ENCODE measurements around the gene SPOPL.
A peak's percentile ranks its signal among the peaks of the same experiment; 100 is the strongest.

SPOPL gene

GRCh38 chr2:138503652-138504051, 2.1 kb downstream of the SPOPL start:
- Histone ChIP-seq H3K4me3 (ENCODE audit: insufficient read depth, low read length, poor library complexity, severe bottlenecking) (peak overlapping the region; percentile 64), H3K36me3 (ENCODE audit: low read length) (no peaks in the 10 kb centered on the region), H3K4me2 (ENCODE audit: low read depth, low read length, poor library complexity, severe bottlenecking) (peak overlapping the region; percentile 76), H3K9me3 (ENCODE audit: insufficient read depth, low read length) (no peaks in the 10 kb centered on the region), H4K20me1 (ENCODE audit: low read depth, low read length) (no peaks in the 10 kb centered on the region), H2AFZ (ENCODE audit: low read depth, low read length, severe bottlenecking) (no peak overlapping the region), H3K9me2 (replicated peaks; ENCODE audit: insufficient read depth, low read length) (no peaks in the 10 kb centered on the region), H3K27ac (ENCODE audit: low read depth, low read length) (peak overlapping the region; percentile 92), H3K27me3 (ENCODE audit: low read length) (no peaks in the 10 kb centered on the region), H3F3A (ENCODE audit: insufficient read depth) (peaks cover 28% of the 10 kb centered on the region), H3K9ac (ENCODE audit: low read length) (peak overlapping the region; percentile 76), H3K79me2 (ENCODE audit: insufficient read depth, low read length) (peaks cover 64% of the 10 kb centered on the region)
- TF ChIP-seq CTCF (IDR thresholded peaks at IDR 0.05; ENCODE audit: insufficient read depth, low read length, poor library complexity, severe bottlenecking) (no peak), EZH2phosphoT487 (conservative IDR thresholded peaks at IDR 0.05; ENCODE audit: low read length) (no peak)

- H4K20me1 ChIP-seq (ENCODE audit: low read depth, low read length): no peaks in the 10 kb centered on the region
- no peak overlapping the region for H2AFZ ChIP-seq (ENCODE audit: low read depth, low read length, severe bottlenecking)
- H3K4me2 ChIP-seq (ENCODE audit: low read depth, low read length, poor library complexity, severe bottlenecking): peak overlapping the region; percentile 76
- peak overlapping the region; percentile 64 for H3K4me3 ChIP-seq (ENCODE audit: insufficient read depth, low read length, poor library complexity, severe bottlenecking)
- peaks cover 28% of the 10 kb centered on the region for H3F3A ChIP-seq (ENCODE audit: insufficient read depth)
- H3K9me3 ChIP-seq (ENCODE audit: insufficient read depth, low read length): no peaks in the 10 kb centered on the region
- no peaks in the 10 kb centered on the region for H3K9me2 ChIP-seq (replicated peaks; ENCODE audit: insufficient read depth, low read length)
- H3K27ac ChIP-seq (ENCODE audit: low read depth, low read length): peak overlapping the region; percentile 92
- peaks cover 68% of the 10 kb centered on the region for H3K79me2 ChIP-seq (ENCODE audit: insufficient read depth, low read length)
- TF ChIP-seq CTCF (IDR thresholded peaks at IDR 0.05; ENCODE audit: insufficient read depth, low read length, poor library complexity, severe bottlenecking) (no peak), EZH2phosphoT487 (conservative IDR thresholded peaks at IDR 0.05; ENCODE audit: low read length) (no peak)
- H3K9ac ChIP-seq (ENCODE audit: low read length): peak overlapping the region; percentile 76
- H3K27me3 ChIP-seq (ENCODE audit: low read length): no peaks in the 10 kb centered on the region
- no peaks in the 10 kb centered on the region for H3K36me3 ChIP-seq (ENCODE audit: low read length)
Observed at GRCh38 chr2:138504092-138504491, 2.5 kb downstream of the SPOPL start.

GRCh38 chr2:138504546-138505235, 3.1 kb downstream of the SPOPL start:
- Histone ChIP-seq H3K79me2 (ENCODE audit: insufficient read depth, low read length) (peaks cover 74% of the 10 kb centered on the region), H4K20me1 (ENCODE audit: low read depth, low read length) (no peaks in the 10 kb centered on the region), H3F3A (ENCODE audit: insufficient read depth) (peaks cover 28% of the 10 kb centered on the region), H3K27ac (ENCODE audit: low read depth, low read length) (peak overlapping the region; percentile 92), H3K9me3 (ENCODE audit: insufficient read depth, low read length) (no peaks in the 10 kb centered on the region), H2AFZ (ENCODE audit: low read depth, low read length, severe bottlenecking) (no peak overlapping the region), H3K4me2 (ENCODE audit: low read depth, low read length, poor library complexity, severe bottlenecking) (peak overlapping the region; percentile 76), H3K4me3 (ENCODE audit: insufficient read depth, low read length, poor library complexity, severe bottlenecking) (peak overlapping the region; percentile 64), H3K27me3 (ENCODE audit: low read length) (no peaks in the 10 kb centered on the region), H3K36me3 (ENCODE audit: low read length) (no peaks in the 10 kb centered on the region), H3K9ac (ENCODE audit: low read length) (peak overlapping the region; percentile 76), H3K9me2 (replicated peaks; ENCODE audit: insufficient read depth, low read length) (no peaks in the 10 kb centered on the region)
- TF ChIP-seq EZH2phosphoT487 (conservative IDR thresholded peaks at IDR 0.05; ENCODE audit: low read length) (no peak), CTCF (IDR thresholded peaks at IDR 0.05; ENCODE audit: insufficient read depth, low read length, poor library complexity, severe bottlenecking) (no peak)
